Fibroblast of lung (primary cell): Measurements from ENCODE around the gene TCOF1. TPM values are rescaled to one million over a fixed set of nuclear protein-coding genes. Genes with fewer than 3 reads are reported as not detected.
A peak's percentile ranks its signal among the peaks of the same experiment; 100 is the strongest.

ENCODE experiments used
- DNase-seq, 2 donors: peaks; one replicate each; pipeline versions ENCODE4 v3.0.0 to v3.0.0-alpha.2; 2010; ENCODE audit warnings: low read depth in 2 of 2
- H2AFZ ChIP-seq: 2 replicates; pipeline ENCODE4 v1.5.1; 2012; ENCODE audit warnings: low read length, control low read depth, inconsistent platforms
- H3K27ac ChIP-seq: 2 replicates; pipeline ENCODE4 v1.5.1; 2011; ENCODE audit warnings: low read length, control low read depth; ENCODE audit not compliant: insufficient read depth
- H3K27me3 ChIP-seq: 2 replicates; pipeline ENCODE4 v1.5.1; 2011; ENCODE audit warnings: mild to moderate bottlenecking, low read length; ENCODE audit not compliant: control insufficient read depth, insufficient read depth
- H3K36me3 ChIP-seq: 2 replicates; pipeline ENCODE4 v1.5.1; 2011; ENCODE audit warnings: low read length; ENCODE audit not compliant: control insufficient read depth, insufficient read depth
- H3K4me1 ChIP-seq: 2 replicates; pipeline ENCODE4 v1.5.1; 2011; ENCODE audit warnings: low read length; ENCODE audit not compliant: control insufficient read depth, insufficient read depth; ENCODE audit errors: extremely low read depth
- H3K4me2 ChIP-seq: 2 replicates; pipeline ENCODE4 v1.5.1; 2011; ENCODE audit warnings: low read length, control low read depth; ENCODE audit not compliant: insufficient read depth; ENCODE audit errors: extremely low read depth
- H3K4me3 ChIP-seq, 4 experiments: fragments of 200-600 bp in 1 of 4; sonication (generic) in 1 of 4; replicated peaks in 1 of 4; 2 replicates each; pipeline ENCODE4 v1.5.1; 2011 to 2016; ENCODE audit warnings: low read length in 4 of 4, low read depth in 3 of 4, mild to moderate bottlenecking in 3 of 4, control low read depth in 2 of 4, inconsistent platforms in 1 of 4, mixed read lengths in 1 of 4; ENCODE audit not compliant: insufficient read depth in 1 of 4; ENCODE audit errors: control extremely low read depth in 1 of 4
- H3K79me2 ChIP-seq: 2 replicates; pipeline ENCODE4 v1.5.1; 2012; ENCODE audit warnings: mild to moderate bottlenecking, low read length, inconsistent platforms; ENCODE audit not compliant: control insufficient read depth, insufficient read depth
- H3K9ac ChIP-seq: 2 replicates; pipeline ENCODE4 v1.5.1; 2011; ENCODE audit warnings: mild to moderate bottlenecking, low read length, control low read depth; ENCODE audit not compliant: insufficient read depth
- H3K9me3 ChIP-seq: 2 replicates; pipeline ENCODE4 v1.5.1; 2012; ENCODE audit warnings: low read depth, low read length; ENCODE audit not compliant: control insufficient read depth, insufficient read depth
- H4K20me1 ChIP-seq: 2 replicates; pipeline ENCODE4 v1.5.1; 2011; ENCODE audit warnings: low read length; ENCODE audit not compliant: control insufficient read depth, insufficient read depth; ENCODE audit errors: extremely low read depth
- CTCF ChIP-seq, 2 donors: IDR thresholded peaks in 1 of 2; conservative IDR thresholded peaks in 1 of 2; 1 replicate in 1 of 2; 2 replicates in 1 of 2; pipeline ENCODE4 v1.5.1; 2011 to 2012; ENCODE audit warnings: low read length in 2 of 2, control low read depth in 1 of 2, inconsistent platforms in 1 of 2, low read depth in 1 of 2, mild to moderate bottlenecking in 1 of 2
- EZH2 ChIP-seq: IDR thresholded peaks from 2 replicates; pipeline ENCODE4 v1.5.1; 2012; ENCODE audit warnings: low read length, control low read depth, mild to moderate bottlenecking; ENCODE audit errors: missing control alignments
- polyA plus RNA-seq, 2 donors: library from polyadenylated mRNA; depleted of rRNA in 1 of 2; stranded (reverse) in 1 of 2; unstranded in 1 of 2; fragments of >200 nt; gene quantifications; 2 replicates each; pipeline ENCODE4 v1.2.1, GENCODE V29; 2011 to 2012; ENCODE audit warnings: missing spikeins in 1 of 2
- total RNA-seq: library from RNA; depleted of rRNA; stranded (reverse); fragments of >200 nt; gene quantifications from 2 replicates; pipeline ENCODE4 v1.2.1, GENCODE V29; 2014

TCOF1 gene
- total and polyA plus RNA-seq, 2 donors (not counting 1 experiment from before 2014, with no cell fraction given): 8.5 to 10.6 TPM

- no peak overlapping the region for H3K9ac ChIP-seq
- H2AFZ ChIP-seq: no peak overlapping the region
- no peak for DNase-seq
- H3K4me1 ChIP-seq: peaks cover 2% of the 10 kb centered on the region
- no peak overlapping the region for H3K4me3 ChIP-seq
- no peak overlapping the region for H3K4me2 ChIP-seq
- no peak overlapping the region for H3K27ac ChIP-seq
- H3K36me3 ChIP-seq: no peaks in the 10 kb centered on the region
- no peak for TF ChIP-seq EZH2
- TF ChIP-seq CTCF (conservative IDR thresholded peaks at IDR 0.05 in 1 of 2, IDR thresholded peaks at IDR 0.05 in 1 of 2; ENCODE audit: low read depth in 1 of 2, low read length in 2 of 2): no peak
- no peaks in the 10 kb centered on the region for H3K9me3 ChIP-seq
- no peaks in the 10 kb centered on the region for H3K27me3 ChIP-seq
- H3K79me2 ChIP-seq: no peaks in the 10 kb centered on the region
- no peaks in the 10 kb centered on the region for H4K20me1 ChIP-seq
These were observed 73.6 kb downstream of the TCOF1 start for GRCh38 chr5:150431048-150431447.

GRCh38 chr5:150431574-150431973, 74.1 kb downstream of the TCOF1 start:
- TF ChIP-seq EZH2 (no peak), CTCF (conservative IDR thresholded peaks at IDR 0.05 in 1 of 2, IDR thresholded peaks at IDR 0.05 in 1 of 2; ENCODE audit: low read depth in 1 of 2, low read length in 2 of 2) (no peak)
- DNase-seq: no peak
- Histone ChIP-seq H3K79me2 (no peaks in the 10 kb centered on the region), H4K20me1 (no peaks in the 10 kb centered on the region), H3K9ac (no peak overlapping the region), H3K27me3 (no peaks in the 10 kb centered on the region), H3K9me3 (no peaks in the 10 kb centered on the region), H3K27ac (no peak overlapping the region), H2AFZ (no peak overlapping the region), H3K36me3 (no peaks in the 10 kb centered on the region), H3K4me2 (no peak overlapping the region), H3K4me1 (peaks cover 2% of the 10 kb centered on the region), H3K4me3 (no peak overlapping the region)

- Histone ChIP-seq H4K20me1 (no peaks in the 10 kb centered on the region), H3K27ac (no peak overlapping the region), H2AFZ (no peak overlapping the region), H3K27me3 (no peaks in the 10 kb centered on the region), H3K4me3 (no peak overlapping the region), H3K79me2 (no peaks in the 10 kb centered on the region), H3K9me3 (no peaks in the 10 kb centered on the region), H3K36me3 (no peaks in the 10 kb centered on the region), H3K4me1 (no peaks in the 10 kb centered on the region), H3K9ac (no peak overlapping the region), H3K4me2 (no peak overlapping the region)
- peak; percentile 81 to 94 for DNase-seq
- no peak for TF ChIP-seq CTCF (conservative IDR thresholded peaks at IDR 0.05 in 1 of 2, IDR thresholded peaks at IDR 0.05 in 1 of 2; ENCODE audit: low read depth in 1 of 2, low read length in 2 of 2)
- no peak for TF ChIP-seq EZH2
These were observed 77.0 kb downstream of the TCOF1 start for GRCh38 chr5:150434464-150434863.
